Measurements from ENCODE around the gene NACC2. TPM values are rescaled to one million over a fixed set of nuclear protein-coding genes. Genes with fewer than 3 reads are reported as not detected.

The NACC2 gene
- total and polyA plus RNA-seq, 8 donors, result 4.1 to 69.2 (median 10.0) TPM

- Histone ChIP-seq H3K9me3 (no peaks in the 10 kb centered on the region), H3K36me3 (peaks cover 0 to 56% (median 28%) of the 10 kb centered on the region in 4 donors), H3K27ac (no peak overlapping the region), H3K4me3 (no peak overlapping the region), H3K4me1 (peaks cover 13 to 88% (median 49%) of the 10 kb centered on the region in 4 donors), H3K27me3 (no peaks in the 10 kb centered on the region)
- DNase-seq, result peak in 1 of 2 donors; percentile 1
- intact Hi-C loops (cut with DNase I; ENCODE audit: low total_unique reads), result no loop called here
- TF ChIP-seq EP300 (IDR thresholded peaks at IDR 0.05) (no peak), POLR2A (IDR thresholded peaks at IDR 0.05) (no peak), CTCF (IDR thresholded peaks at IDR 0.05) (no peak), POLR2AphosphoS5 (IDR thresholded peaks at IDR 0.05) (no peak)
- 84 to 94% (median 91%) methylated on average over 14 to 23 of the region's 23 CpGs for WGBS, 5 donors
These were observed 78.4 kb downstream of the NACC2 start for GRCh38 chr9:136016572-136017288.

DNA sequence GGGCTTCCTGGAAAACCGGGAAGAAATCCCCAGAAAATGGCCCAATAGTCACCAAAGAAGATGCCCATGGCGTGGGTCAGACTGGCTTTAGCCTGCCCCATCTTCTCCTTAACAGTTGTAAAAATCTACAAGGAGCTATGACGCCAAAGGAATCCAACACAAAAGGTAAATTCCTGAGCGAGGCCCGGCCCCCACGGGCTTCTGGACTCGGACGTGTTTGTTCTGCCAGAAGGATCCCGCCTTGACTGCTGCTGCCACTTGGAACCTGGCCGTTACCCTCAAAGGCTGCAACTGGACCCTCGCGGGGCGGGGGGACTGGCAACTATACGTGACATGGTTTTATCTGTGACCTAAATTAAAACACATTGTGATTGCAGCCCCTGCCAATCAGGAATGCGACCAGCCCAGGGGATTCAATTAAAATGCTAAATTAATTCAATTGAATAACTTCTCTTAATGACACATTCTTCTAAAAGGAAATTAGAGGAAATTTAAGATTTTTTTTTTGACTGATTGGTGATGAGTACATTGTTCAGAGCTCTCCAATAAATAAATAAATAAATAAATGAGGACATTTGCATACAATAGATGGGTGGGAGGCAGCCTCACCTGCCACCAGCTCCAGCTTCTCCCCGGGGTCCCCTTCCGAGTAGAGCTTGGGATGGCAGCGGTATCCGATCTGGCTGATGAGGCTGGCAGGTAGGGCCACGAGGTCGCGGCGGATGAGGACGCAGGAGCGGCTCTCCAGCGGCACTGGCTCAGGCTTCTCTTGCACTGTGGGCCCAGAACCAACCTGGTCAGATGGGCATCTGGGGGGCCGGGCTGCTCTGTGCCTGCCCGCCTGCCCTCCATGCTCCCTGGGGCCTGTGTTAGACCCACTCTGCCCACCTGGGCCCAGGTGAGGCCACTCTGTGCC is 79.2 kb downstream of the NACC2 start:
- 64 to 77% (median 70%) methylated on average over 26 to 28 of the region's 28 CpGs for WGBS, 5 donors
- intact Hi-C loops (cut with DNase I; ENCODE audit: low total_unique reads), result no loop called here
- Histone ChIP-seq H3K9me3 (no peaks in the 10 kb centered on the region), H3K27me3 (no peaks in the 10 kb centered on the region), H3K4me1 (peaks cover 13 to 86% (median 52%) of the 10 kb centered on the region in 4 donors), H3K36me3 (peaks cover 6 to 64% (median 36%) of the 10 kb centered on the region in 4 donors), H3K27ac (no peak overlapping the region), H3K4me3 (no peak overlapping the region)
- peak in 1 of 2 donors; percentile 48 for DNase-seq
- TF ChIP-seq POLR2AphosphoS5 (IDR thresholded peaks at IDR 0.05) (no peak), POLR2A (IDR thresholded peaks at IDR 0.05) (no peak), CTCF (IDR thresholded peaks at IDR 0.05) (no peak)

DNA sequence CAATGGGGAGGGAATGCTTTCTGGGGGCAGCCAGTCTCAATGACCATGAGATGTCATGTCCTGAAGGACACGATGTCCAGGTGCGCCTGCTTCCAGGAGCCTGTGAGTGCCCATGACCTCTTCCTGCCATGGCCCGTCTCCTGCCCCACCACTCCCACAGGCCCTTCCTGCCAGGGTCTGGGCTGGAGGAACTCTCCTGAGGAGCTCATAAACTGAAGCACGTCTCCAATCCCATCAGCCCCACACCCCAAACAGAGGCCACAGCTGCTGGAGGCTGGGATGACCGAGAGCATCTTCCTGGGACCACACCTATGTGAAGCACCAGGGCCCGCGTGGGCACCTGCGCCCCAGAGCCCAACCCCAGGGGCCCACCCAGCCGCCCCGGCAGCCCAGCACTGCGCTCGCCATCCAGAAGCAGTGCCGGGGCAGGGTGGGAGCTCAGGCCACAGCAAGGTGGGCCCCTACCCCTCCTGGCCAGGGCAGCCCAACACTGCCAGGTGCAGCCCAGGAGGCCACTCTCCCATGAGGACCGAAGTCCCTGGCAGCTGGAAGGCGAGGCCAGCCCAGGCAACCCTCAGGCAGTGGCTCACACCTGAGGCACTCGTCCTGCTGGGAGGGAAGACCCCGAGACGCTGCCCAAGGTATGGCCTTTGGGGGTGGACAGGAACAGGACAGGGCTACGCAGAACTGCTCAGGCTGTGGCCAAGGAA is 80.0 kb downstream of the NACC2 start:
- H3K27ac ChIP-seq, result no peak overlapping the region
- no peak for TF ChIP-seq EP300 (IDR thresholded peaks at IDR 0.05)
- no peak for TF ChIP-seq CTCF (IDR thresholded peaks at IDR 0.05)
- TF ChIP-seq POLR2AphosphoS5 (IDR thresholded peaks at IDR 0.05), result no peak
- TF ChIP-seq POLR2A (IDR thresholded peaks at IDR 0.05), result no peak

More for the DNA sequence above, 80.0 kb downstream of the NACC2 start:
- peaks cover 10 to 73% (median 44%) of the 10 kb centered on the region in 4 donors for H3K36me3 ChIP-seq
- WGBS, 5 donors, result 77 to 81% (median 78%) methylated on average over 11 to 19 of the region's 19 CpGs
- intact Hi-C loops (cut with DNase I; ENCODE audit: low total_unique reads), result no loop called here
- DNase-seq, result peak in 1 of 2 donors; percentile 4
- no peak overlapping the region for H3K4me3 ChIP-seq
- no peaks in the 10 kb centered on the region for H3K9me3 ChIP-seq
- H3K27me3 ChIP-seq, result no peaks in the 10 kb centered on the region
- peaks cover 13 to 84% (median 50%) of the 10 kb centered on the region in 4 donors for H3K4me1 ChIP-seq
